Keratinocyte (primary cell): Measurements from ENCODE around the gene COL4A6.

Source experiments
- CTCF ChIP-seq, 3 experiments: IDR thresholded peaks in 1 of 3; conservative IDR thresholded peaks in 1 of 3; optimal IDR thresholded peaks in 1 of 3; 2 replicates in 2 of 3; 3 replicates in 1 of 3; pipeline versions ENCODE3 to v1.5.1; 2011; ENCODE audit warnings: low read length in 3 of 3, mild to moderate bottlenecking in 3 of 3, moderate library complexity in 2 of 3, control low read depth in 1 of 3, inconsistent platforms in 1 of 3; ENCODE audit not compliant: insufficient read depth in 2 of 3; ENCODE audit errors: extremely low read depth in 1 of 3
- EZH2 ChIP-seq: IDR thresholded peaks from one replicate; pipeline ENCODE4 v1.6.1; 2012; ENCODE audit warnings: inconsistent platforms, mild to moderate bottlenecking, low read length, moderate library complexity

DNA sequence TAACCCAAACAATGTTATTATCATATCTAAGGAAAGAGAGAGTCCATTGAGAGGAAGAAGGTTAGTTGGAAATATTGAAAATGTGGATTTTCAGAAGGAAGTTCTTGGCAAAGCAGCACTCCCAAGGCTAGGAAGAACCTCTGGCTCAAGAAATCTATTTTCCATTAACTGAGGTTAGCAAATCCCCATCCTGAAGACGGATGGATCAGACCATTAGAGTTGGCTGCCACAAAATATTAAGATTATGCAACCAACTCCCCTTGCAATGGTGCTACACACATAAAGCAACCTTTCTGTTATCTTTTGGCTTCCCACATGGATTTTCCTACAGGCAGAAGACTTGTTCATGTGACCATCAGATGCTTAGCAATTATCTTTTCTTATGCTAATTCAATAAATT lies 96.3 kb downstream of the COL4A6 start:
- no peak for TF ChIP-seq CTCF (optimal IDR thresholded peaks at IDR 0.05 in 1 of 3, IDR thresholded peaks at IDR 0.05 in 1 of 3, conservative IDR thresholded peaks at IDR 0.05 in 1 of 3; ENCODE audit: extremely low read depth in 1 of 3, insufficient read depth in 2 of 3, low read length in 3 of 3)
- TF ChIP-seq EZH2 = no peak
